HFF-Myc (cell line): ENCODE results near the gene BOLA1.
A peak's percentile ranks its signal among the peaks of the same experiment; 100 is the strongest.
"Not testable (repeated sequence)": the region's sequence is repeated elsewhere in the genome, so short reads cannot be mapped to it uniquely, and the experiment has no call there.

ENCODE experiments used
- DNase-seq: peaks from one replicate; pipeline ENCODE4 v3.0.0-alpha.2; 2011; ENCODE audit warnings: low read depth; ENCODE audit errors: extremely low read depth
- H3K4me3 ChIP-seq: replicated peaks from 2 replicates; pipeline ENCODE4 v1.5.1; 2011; ENCODE audit warnings: low read depth, mild to moderate bottlenecking, control low read depth, low read length
- CTCF ChIP-seq: IDR thresholded peaks from 2 replicates; pipeline ENCODE4 v1.5.1; 2012; ENCODE audit warnings: mild to moderate bottlenecking, low read depth, low read length, control low read depth; ENCODE audit errors: missing control alignments

The BOLA1 gene

GRCh38 chr1:149886396-149887195, 12.8 kb upstream of the BOLA1 start:
- H3K4me3 ChIP-seq: peak overlapping the region; percentile 57
- TF ChIP-seq CTCF: no peak
- peak; percentile 99 for DNase-seq

- peak overlapping the region; percentile 57 for H3K4me3 ChIP-seq
- DNase-seq: not testable (repeated sequence)
Measured at GRCh38 chr1:149887196-149887455, 12.2 kb upstream of the BOLA1 start.

- peak; percentile 97 for DNase-seq
- no peak for TF ChIP-seq CTCF
- peak overlapping the region; percentile 57 for H3K4me3 ChIP-seq
Measured at GRCh38 chr1:149887456-149888246, 11.7 kb upstream of the BOLA1 start.

GRCh38 chr1:149888247-149888998, 10.9 kb upstream of the BOLA1 start:
- peak; percentile 61 for TF ChIP-seq CTCF
- DNase-seq: no peak
- peak overlapping the region; percentile 57 for H3K4me3 ChIP-seq

- no peak for TF ChIP-seq CTCF
- no peak for DNase-seq
- H3K4me3 ChIP-seq: peak overlapping the region; percentile 57
Measured at GRCh38 chr1:149888999-149889289, 10.4 kb upstream of the BOLA1 start.

- no peak overlapping the region for H3K4me3 ChIP-seq
- no peak for DNase-seq
- TF ChIP-seq CTCF: no peak
Measured at GRCh38 chr1:149896575-149896974, 2.8 kb upstream of the BOLA1 start.

- no peak overlapping the region for H3K4me3 ChIP-seq
- DNase-seq: no peak
- TF ChIP-seq CTCF: no peak
Measured at GRCh38 chr1:149903836-149904491, 4.6 kb downstream of the BOLA1 start.
